GM12865 (cell line): Measurements from ENCODE around the gene SMG6.

Experiments
- DNase-seq: peaks from one replicate; pipeline ENCODE4 v3.0.0; 2010; ENCODE audit warnings: low read depth
- H3K4me3 ChIP-seq: 2 replicates; pipeline ENCODE4 v1.5.1; 2011; ENCODE audit warnings: mild to moderate bottlenecking, low read depth, low read length, control low read depth
- TF ChIP-seq, protein P1 (sequence below): IDR thresholded peaks from 2 replicates; pipeline ENCODE4 v1.5.1; 2011; ENCODE audit warnings: low read length, control low read depth, low read depth, inconsistent platforms; ENCODE audit not compliant: insufficient read depth; ENCODE audit errors: missing control alignments

Gene SMG6

GRCh38 chr17:2040219-2040827 lies 263.3 kb downstream of the SMG6 start:
- no peak for DNase-seq
- H3K4me3 ChIP-seq, result no peak overlapping the region
- TF ChIP-seq, protein P1, sequence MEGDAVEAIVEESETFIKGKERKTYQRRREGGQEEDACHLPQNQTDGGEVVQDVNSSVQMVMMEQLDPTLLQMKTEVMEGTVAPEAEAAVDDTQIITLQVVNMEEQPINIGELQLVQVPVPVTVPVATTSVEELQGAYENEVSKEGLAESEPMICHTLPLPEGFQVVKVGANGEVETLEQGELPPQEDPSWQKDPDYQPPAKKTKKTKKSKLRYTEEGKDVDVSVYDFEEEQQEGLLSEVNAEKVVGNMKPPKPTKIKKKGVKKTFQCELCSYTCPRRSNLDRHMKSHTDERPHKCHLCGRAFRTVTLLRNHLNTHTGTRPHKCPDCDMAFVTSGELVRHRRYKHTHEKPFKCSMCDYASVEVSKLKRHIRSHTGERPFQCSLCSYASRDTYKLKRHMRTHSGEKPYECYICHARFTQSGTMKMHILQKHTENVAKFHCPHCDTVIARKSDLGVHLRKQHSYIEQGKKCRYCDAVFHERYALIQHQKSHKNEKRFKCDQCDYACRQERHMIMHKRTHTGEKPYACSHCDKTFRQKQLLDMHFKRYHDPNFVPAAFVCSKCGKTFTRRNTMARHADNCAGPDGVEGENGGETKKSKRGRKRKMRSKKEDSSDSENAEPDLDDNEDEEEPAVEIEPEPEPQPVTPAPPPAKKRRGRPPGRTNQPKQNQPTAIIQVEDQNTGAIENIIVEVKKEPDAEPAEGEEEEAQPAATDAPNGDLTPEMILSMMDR, result no peak

DNA sequence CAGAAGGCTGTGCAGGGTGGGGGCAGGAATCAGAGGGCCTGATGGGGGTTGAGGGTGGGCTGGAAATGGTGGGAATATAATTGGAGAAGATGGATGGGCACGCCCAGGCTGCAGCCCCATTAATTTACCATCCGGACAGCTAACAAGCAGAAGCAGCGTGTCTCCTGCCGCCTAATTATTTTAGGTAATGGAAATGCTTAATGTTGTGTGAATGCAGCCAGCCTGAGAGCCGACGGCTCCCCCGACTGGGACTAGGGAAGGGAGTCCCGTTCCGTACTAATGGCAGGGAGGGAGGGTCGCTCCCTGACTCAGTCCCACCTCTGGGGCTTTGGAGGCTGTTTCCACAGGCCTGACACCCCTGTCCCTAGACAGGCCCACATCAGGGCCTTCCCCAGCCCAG lies 266.4 kb downstream of the SMG6 start:
- TF ChIP-seq, protein P1, result no peak
- no peak overlapping the region for H3K4me3 ChIP-seq
- no peak for DNase-seq

GRCh38 chr17:2035541-2036488 lies 267.8 kb downstream of the SMG6 start:
- H3K4me3 ChIP-seq, result no peak overlapping the region
- DNase-seq, result no peak
- TF ChIP-seq, protein P1, result no peak

- DNase-seq, result no peak
- TF ChIP-seq, protein P1, result no peak
- H3K4me3 ChIP-seq, result no peak overlapping the region
These were observed 268.6 kb downstream of the SMG6 start for GRCh38 chr17:2034806-2035540.

DNA sequence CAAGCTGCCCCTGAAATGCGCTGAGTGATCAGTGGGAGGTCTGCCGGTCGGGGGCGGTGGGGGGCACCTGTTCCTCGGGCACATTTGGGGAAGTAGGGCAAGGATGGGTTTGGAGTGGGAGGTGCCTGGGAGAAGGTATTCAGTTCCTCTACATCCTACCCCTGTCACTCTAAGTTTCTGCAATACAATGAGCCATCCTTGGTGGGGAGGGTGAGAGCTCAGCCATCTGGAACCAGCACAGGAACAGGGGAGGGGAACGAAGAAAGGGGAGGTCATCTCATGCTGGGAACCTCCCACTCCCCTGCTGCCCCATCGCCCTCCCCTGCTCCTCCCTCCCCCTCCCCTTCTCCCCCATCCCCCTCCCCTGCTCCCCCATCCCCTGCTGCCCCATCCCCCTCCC lies 269.4 kb downstream of the SMG6 start:
- TF ChIP-seq, protein P1, result no peak
- H3K4me3 ChIP-seq, result no peak overlapping the region
- no peak for DNase-seq

DNA sequence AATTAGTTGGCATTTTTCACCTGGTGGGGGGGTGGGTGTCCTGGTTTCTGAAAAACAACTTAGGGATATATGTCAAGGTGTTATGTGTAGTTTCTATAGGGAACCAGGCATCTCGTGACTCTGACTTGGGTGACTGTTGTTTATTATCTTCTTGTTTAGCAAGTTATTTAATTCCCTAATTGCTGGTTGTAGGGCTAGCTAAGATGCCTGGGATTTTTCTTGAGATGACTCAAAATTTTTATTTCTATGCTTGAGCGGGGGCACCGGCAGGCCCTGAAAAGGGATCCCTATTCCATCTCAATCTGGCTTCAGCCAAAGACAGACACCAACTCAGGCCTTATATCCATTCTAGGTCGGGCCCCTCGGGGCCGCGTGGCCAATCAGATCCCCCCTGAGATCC lies 270.4 kb downstream of the SMG6 start:
- TF ChIP-seq, protein P1, result no peak
- no peak overlapping the region for H3K4me3 ChIP-seq
- DNase-seq, result no peak
